Myometrial cell (primary cell): Measurements from ENCODE around the gene PPP2R3B. TPM values are rescaled to one million over a fixed set of nuclear protein-coding genes. Genes with fewer than 3 reads are reported as not detected.

ENCODE experiments used
- total RNA-seq: library from RNA; depleted of rRNA; stranded (reverse); fragments of >200 nt; gene quantifications from 2 replicates; pipeline ENCODE4 v1.2.3, GENCODE V29; 2015

PPP2R3B gene, protein sequence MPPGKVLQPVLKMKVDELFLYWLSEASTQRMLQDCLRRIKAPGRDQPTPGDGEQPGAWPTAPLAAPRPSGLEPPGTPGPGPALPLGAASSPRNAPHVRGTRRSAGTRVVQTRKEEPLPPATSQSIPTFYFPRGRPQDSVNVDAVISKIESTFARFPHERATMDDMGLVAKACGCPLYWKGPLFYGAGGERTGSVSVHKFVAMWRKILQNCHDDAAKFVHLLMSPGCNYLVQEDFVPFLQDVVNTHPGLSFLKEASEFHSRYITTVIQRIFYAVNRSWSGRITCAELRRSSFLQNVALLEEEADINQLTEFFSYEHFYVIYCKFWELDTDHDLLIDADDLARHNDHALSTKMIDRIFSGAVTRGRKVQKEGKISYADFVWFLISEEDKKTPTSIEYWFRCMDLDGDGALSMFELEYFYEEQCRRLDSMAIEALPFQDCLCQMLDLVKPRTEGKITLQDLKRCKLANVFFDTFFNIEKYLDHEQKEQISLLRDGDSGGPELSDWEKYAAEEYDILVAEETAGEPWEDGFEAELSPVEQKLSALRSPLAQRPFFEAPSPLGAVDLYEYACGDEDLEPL
- 6.3 and 8.2 TPM in 2 replicates for total RNA-seq

DNA sequence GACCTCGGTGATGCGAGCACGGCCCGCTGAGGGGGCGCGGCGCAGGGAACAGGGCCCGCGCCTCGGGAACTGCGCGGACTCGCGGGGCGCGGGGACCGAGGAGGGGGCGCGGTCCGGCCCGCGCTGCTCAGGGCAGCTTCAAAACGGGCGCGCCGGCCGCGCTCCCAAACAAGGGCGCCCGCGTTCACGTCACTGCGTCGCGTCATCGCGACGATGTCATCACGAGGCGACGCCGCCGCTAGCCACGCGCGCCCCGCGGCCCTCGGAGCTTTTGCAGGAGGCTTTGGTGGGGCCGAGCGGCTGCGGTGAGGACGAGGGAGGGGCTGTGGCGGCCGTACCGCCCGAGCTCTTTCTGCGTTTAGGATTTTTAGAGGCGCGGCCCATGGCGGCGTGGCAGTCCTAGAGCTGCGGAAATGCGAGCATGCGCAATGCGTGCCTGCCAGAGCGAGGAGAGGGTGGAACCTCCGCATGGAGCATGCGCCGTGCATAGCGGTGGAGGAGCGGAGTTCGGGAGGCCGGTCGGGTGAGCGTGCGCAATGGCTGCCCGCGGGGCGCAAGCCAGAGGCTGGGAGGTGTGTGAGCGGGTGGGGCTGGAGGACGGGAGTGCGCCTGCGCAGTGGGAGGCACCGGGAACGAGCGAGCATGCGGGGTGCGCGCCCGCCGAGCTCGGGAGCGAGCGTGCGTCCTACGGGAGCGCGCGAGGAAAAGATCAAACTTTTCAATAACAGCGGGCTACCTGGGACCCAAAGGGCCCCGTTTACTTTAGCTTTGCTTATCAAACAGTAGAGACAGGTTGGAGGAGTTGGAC, at the start of gene PPP2R3B:
Gene PPP2R3B (minus strand): TSS at position 140 of the 808 bp plus-strand sequence. CDS start 216 bp downstream, outside the sequence.

DNA sequence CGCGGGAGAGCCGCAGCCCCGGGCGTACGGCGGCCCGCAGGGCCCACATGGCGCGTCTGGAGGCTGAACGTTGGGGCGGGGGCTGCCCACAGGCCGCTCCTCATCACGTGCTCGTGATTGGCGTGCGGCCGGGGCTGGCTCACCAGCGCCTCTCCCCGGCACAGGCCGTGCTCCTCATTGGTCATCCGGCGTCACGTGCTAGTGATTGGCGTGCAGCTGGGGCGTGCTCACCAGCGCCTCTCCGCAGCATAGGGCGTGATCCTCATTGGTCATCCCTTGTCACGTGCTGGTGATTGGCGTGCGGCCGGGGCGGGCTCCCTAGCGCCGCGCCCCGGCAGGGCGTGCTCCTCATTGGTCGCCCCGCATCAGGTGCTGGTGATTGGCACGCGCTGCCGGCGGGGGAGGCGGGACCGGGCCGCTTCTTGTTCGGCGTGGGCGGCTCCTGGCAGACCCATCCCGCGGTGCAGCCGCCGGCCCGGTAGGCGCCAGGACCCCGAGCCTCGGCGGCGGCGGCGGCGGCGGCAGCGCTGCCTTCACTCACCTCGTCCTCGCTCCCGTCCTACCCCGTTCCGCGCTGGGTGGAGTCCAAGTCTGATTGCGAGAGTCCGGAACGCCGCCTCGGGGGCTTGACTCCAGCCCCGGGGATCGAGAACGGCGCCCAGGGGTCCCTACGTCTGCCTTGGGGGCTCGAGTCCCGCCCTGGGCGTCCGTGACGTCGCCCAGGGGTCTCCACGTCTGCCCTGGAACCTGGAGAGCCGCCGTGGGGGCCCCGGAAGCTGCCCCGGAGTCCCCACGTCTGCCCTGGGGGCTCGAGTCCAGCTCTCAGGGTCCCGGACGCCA, 67.7 kb downstream of the PPP2R3B start, which contains the start of gene GTPBP6:
Gene GTPBP6 (minus strand): TSS at position 58 of the 840 bp plus-strand sequence. CDS start 9 bp downstream, at position 49.

Other genes starting within 250 kb of the PPP2R3B start
- gene PLCXD1, start 105.5 kb downstream of the PPP2R3B start, total RNA-seq = 6.7 and 7.2 TPM in 2 replicates
- gene GTPBP6, start 68.1 kb downstream of the PPP2R3B start, total RNA-seq = 66.8 and 82.5 TPM in 2 replicates
- gene SHOX, start 243.9 kb upstream of the PPP2R3B start, total RNA-seq = not detected in 2 replicates